BLaER1 treated with 17β-estradiol and CSF1 and Interleukin-3, amounts not matched to agents 10 nM and 100 nM (cell line): Measurements from ENCODE around the gene MOCS3.

Source experiments
- H3K27ac ChIP-seq, 11 experiments: shearing (Covaris generic); formaldehyde crosslinking; 2 replicates each; pipeline ENCODE4 v1.8.1; 2022
- H3K27me3 ChIP-seq, 11 experiments: shearing (Covaris generic); formaldehyde crosslinking; 2 replicates each; pipeline ENCODE4 v1.8.1; 2022
- H3K36me3 ChIP-seq, 11 experiments: shearing (Covaris generic); formaldehyde crosslinking; 2 replicates each; pipeline ENCODE4 v1.8.1; 2022
- H3K4me1 ChIP-seq, 10 experiments: shearing (Covaris generic); formaldehyde crosslinking; 2 replicates each; pipeline ENCODE4 v1.8.1; 2022
- H3K4me2 ChIP-seq, 11 experiments: shearing (Covaris generic); formaldehyde crosslinking; 2 replicates each; pipeline ENCODE4 v1.8.1; 2022
- H3K4me3 ChIP-seq, 10 experiments: shearing (Covaris generic); formaldehyde crosslinking; 2 replicates each; pipeline ENCODE4 v1.8.1; 2022
- H3K9ac ChIP-seq, 11 experiments: shearing (Covaris generic); formaldehyde crosslinking; 2 replicates each; pipeline ENCODE4 v1.8.1; 2022
- H3K9me3 ChIP-seq, 11 experiments: shearing (Covaris generic); formaldehyde crosslinking; replicated peaks in 1 of 11; 2 replicates each; pipeline ENCODE4 v1.8.1; 2022
- H4K20me1 ChIP-seq, 11 experiments: shearing (Covaris generic); formaldehyde crosslinking; 2 replicates each; pipeline ENCODE4 v1.8.1; 2022
- Cebpa-rat ChIP-seq, 11 experiments: shearing (Covaris generic); IDR thresholded peaks; 2 replicates each; pipeline ENCODE4 v1.8.1; 2022

MOCS3 gene

DNA sequence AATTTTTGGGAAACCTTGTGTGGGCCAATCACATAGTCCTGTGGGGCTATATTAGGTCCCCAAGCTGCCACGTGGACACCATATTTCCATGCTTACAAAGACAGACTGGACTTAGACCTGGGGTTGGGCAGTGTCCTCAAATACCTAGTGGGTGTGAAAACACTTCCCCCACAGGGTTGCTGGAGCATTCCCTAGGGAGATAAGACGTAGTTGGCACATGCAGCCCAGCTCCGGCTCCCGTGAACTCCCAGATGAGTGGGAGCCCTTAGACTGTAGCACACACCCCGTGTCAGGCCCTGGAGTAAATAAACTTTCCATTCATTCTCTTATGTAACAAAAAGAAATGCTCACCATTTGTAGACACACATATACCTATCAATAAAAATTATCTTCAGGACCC is 50.1 kb downstream of the MOCS3 start:
- Histone ChIP-seq H3K4me2 (no peak overlapping the region), H3K4me3 (no peak overlapping the region), H3K27ac (no peak overlapping the region), H3K9me3 (0 out of 22 replicates have a peak, but pooled peaks cover 0 to 4% (median 0%) of the 10 kb centered on the region in 11 experiments), H3K4me1 (peaks cover 0 to 18% (median 14%) of the 10 kb centered on the region in 10 experiments; a peak in 17 of 20 replicates), H3K27me3 (no peaks in the 10 kb centered on the region), H4K20me1 (peaks cover 0 to 63% (median 3%) of the 10 kb centered on the region in 11 experiments; a peak in 9 of 22 replicates), H3K36me3 (peaks cover 28 to 98% (median 62%) of the 10 kb centered on the region in 11 experiments), H3K9ac (no peak overlapping the region)
- no peak for TF ChIP-seq Cebpa-rat (IDR thresholded peaks at IDR 0.05)

DNA sequence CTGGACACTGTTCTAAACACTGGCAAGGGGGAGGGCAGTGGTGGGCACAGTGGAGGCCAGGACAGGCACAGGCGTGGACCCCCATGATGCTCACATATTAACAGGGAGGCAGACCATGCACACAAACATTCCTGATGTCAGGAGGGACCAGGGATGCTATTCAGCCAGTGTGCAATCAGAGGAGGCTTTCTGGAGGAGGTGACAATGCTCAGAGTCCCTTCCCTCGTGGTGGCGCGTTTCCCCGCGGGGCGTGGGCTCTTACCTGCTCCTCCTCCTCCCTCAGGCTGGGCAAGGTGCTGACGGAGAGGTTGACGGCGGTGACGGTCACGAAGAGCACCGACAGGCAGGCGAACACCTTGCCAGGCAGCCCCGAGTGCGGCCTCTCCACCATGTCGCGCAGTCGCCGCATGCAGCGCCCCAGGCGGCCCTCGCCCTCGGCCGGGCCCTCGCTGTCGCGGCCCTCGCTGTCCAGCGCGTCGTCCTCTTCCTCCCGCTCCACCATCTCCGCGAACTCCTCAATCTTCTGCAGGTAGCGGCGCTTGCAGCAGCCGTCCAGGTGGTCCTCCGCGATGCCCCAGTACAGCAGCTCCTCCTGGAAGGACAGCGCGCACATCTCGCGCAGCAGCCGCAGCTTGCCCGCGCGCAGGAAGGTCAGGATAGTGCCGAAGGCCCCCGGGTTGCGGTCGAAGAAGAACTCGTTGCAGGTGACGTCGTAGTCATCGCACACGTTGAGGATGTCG is 50.9 kb downstream of the MOCS3 start:
- Histone ChIP-seq H3K4me3 (no peak overlapping the region), H3K36me3 (peaks cover 21 to 92% (median 54%) of the 10 kb centered on the region in 11 experiments)

DNA sequence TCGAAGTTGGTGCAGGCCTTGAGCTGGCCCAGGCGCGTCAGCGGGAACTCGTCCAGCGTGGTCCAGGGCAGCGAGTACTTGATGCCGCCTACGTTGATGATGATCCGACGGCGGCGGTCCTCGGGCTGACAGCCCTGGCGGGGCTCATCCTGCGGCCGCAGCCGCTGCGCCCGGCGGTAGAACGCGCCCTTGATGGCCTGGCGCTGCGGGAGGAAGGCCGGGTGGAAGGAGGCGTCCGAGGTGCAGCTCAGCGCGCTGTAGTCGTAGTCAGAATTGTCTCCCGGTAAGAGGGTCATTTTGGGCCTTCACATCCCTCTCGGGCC is 51.4 kb downstream of the MOCS3 start:
- no peak for TF ChIP-seq Cebpa-rat (IDR thresholded peaks at IDR 0.05)
- Histone ChIP-seq H3K27me3 (no peaks in the 10 kb centered on the region), H3K9ac (no peak overlapping the region), H3K4me1 (peaks cover 9 to 31% (median 27%) of the 10 kb centered on the region in 10 experiments; a peak in 19 of 20 replicates), H3K9me3 (0 out of 22 replicates have a peak, but pooled peaks cover 0 to 4% (median 0%) of the 10 kb centered on the region in 11 experiments), H4K20me1 (peaks cover 0 to 63% (median 16%) of the 10 kb centered on the region in 11 experiments; a peak in 17 of 22 replicates), H3K36me3 (peaks cover 17 to 87% (median 49%) of the 10 kb centered on the region in 11 experiments), H3K4me2 (no peak overlapping the region), H3K27ac (no peak overlapping the region), H3K4me3 (no peak overlapping the region)

More for the DNA sequence above, 50.9 kb downstream of the MOCS3 start:
- 0 out of 22 replicates have a peak, but pooled peaks cover 0 to 4% (median 0%) of the 10 kb centered on the region in 11 experiments for H3K9me3 ChIP-seq
- no peaks in the 10 kb centered on the region for H3K27me3 ChIP-seq
- H3K4me2 ChIP-seq = no peak overlapping the region
- H3K27ac ChIP-seq = no peak overlapping the region
- H3K9ac ChIP-seq = no peak overlapping the region
- no peak for TF ChIP-seq Cebpa-rat (IDR thresholded peaks at IDR 0.05)
- peaks cover 5 to 25% (median 22%) of the 10 kb centered on the region in 10 experiments; a peak in 17 of 20 replicates for H3K4me1 ChIP-seq
- peaks cover 0 to 63% (median 11%) of the 10 kb centered on the region in 11 experiments; a peak in 14 of 22 replicates for H4K20me1 ChIP-seq

DNA sequence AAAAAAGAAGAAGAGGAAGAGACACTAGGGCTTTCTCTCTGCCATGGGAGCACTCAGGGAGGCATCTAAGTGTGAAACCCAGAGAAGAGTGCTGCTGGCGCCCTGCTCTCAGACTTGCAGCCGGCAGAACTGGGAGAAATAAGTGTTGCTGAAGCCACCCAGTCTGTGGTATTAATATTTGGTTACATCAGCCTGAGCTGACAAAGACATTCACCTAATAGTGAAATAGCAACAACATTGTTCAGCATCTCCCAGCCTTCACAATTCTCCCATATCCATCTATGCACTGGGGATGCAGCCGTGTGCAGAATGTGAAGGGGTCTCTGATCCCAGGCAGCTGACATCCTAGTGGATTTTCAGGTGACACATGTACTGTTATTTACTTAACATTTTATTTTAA is 52.3 kb downstream of the MOCS3 start:
- Histone ChIP-seq H3K27me3 (no peaks in the 10 kb centered on the region), H3K9ac (no peak overlapping the region), H3K4me2 (no peak overlapping the region), H3K4me3 (no peak overlapping the region), H3K9me3 (0 out of 22 replicates have a peak, but pooled peaks cover 0 to 4% (median 0%) of the 10 kb centered on the region in 11 experiments), H3K4me1 (peaks cover 9 to 33% (median 30%) of the 10 kb centered on the region in 10 experiments; a peak in 19 of 20 replicates), H3K27ac (no peak overlapping the region), H3K36me3 (peaks cover 17 to 81% (median 40%) of the 10 kb centered on the region in 11 experiments), H4K20me1 (peaks cover 0 to 63% (median 26%) of the 10 kb centered on the region in 11 experiments; a peak in 18 of 22 replicates)
- TF ChIP-seq Cebpa-rat (IDR thresholded peaks at IDR 0.05) = no peak

DNA sequence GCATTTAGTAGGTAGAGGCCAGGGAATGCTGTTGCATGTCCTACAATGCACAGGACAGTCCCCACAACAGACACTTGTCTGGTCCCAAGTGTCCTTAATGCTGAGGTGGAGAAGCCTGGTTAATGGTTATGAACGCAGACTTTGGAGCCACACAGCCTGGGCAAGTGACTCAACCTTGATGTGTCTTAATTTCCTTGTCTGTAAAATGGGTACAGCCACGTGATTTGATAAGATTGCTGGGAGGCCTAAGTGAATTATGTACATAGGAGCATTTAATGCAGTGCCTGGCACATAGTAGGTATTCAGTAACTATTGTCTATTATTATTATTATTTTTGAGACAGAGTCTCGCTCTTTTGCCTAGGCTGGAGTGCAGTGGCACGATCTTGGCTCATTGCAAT is 52.9 kb downstream of the MOCS3 start:
- H3K36me3 ChIP-seq = peaks cover 17 to 78% (median 35%) of the 10 kb centered on the region in 11 experiments
- no peak for TF ChIP-seq Cebpa-rat (IDR thresholded peaks at IDR 0.05)
- no peak overlapping the region for H3K9ac ChIP-seq

DNA sequence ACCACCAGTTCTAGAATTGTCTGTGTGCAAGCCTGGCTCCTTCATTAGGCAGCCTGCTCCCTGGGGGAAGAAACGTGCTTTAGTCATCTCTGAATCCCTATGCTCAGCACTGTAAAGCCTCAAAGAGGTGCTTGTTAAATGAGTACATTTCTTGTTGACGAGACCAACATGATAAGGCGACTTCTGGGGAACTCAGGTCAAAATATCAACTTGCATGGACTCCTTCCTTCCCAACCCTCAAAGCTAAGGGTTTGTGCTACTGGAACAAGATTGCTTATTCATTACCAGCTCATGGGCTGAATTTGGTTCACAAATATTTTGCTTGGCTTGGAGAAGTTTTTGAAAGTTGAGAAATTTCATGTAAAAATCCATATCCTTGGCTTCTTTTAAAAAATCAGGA is 53.7 kb downstream of the MOCS3 start:
- H3K9me3 ChIP-seq = 0 out of 22 replicates have a peak, but pooled peaks cover 0 to 4% (median 0%) of the 10 kb centered on the region in 11 experiments
- peaks cover 9 to 36% (median 30%) of the 10 kb centered on the region in 10 experiments; a peak in 19 of 20 replicates for H3K4me1 ChIP-seq
- no peaks in the 10 kb centered on the region for H3K27me3 ChIP-seq
- peaks cover 0 to 65% (median 35%) of the 10 kb centered on the region in 11 experiments; a peak in 18 of 22 replicates for H4K20me1 ChIP-seq
- H3K9ac ChIP-seq = no peak overlapping the region
- H3K27ac ChIP-seq = no peak overlapping the region
- H3K4me3 ChIP-seq = no peak overlapping the region
- no peak for TF ChIP-seq Cebpa-rat (IDR thresholded peaks at IDR 0.05)
- peaks cover 17 to 78% (median 29%) of the 10 kb centered on the region in 11 experiments for H3K36me3 ChIP-seq
- peak overlapping the region in 6 of 11 experiments; percentile 11 to 62 (median 21); a peak in 6 of 22 replicates for H3K4me2 ChIP-seq

More for the DNA sequence above, 52.9 kb downstream of the MOCS3 start:
- Histone ChIP-seq H3K4me3 (no peak overlapping the region), H4K20me1 (peaks cover 0 to 63% (median 30%) of the 10 kb centered on the region in 11 experiments; a peak in 18 of 22 replicates), H3K27me3 (no peaks in the 10 kb centered on the region), H3K27ac (no peak overlapping the region), H3K4me2 (no peak overlapping the region), H3K9me3 (0 out of 22 replicates have a peak, but pooled peaks cover 0 to 4% (median 0%) of the 10 kb centered on the region in 11 experiments), H3K4me1 (peaks cover 9 to 33% (median 30%) of the 10 kb centered on the region in 10 experiments; a peak in 19 of 20 replicates)
